Stimulated activated naive B cell treated with anti-CD40 and anti-IgM and Interleukin-4, amounts not matched to agents 10 μg/mL and 1 μg/mL and 100 μg/mL, for 72 hours (primary cell): ENCODE measurements around the gene NOC4L.

Experiments used
- ATAC-seq, 2 donors: fragments of 150-1000 bp; cut with Tn5 transposase; replicated peaks; 2 replicates each; pipeline ENCODE4 v1.10.0; 2021; ENCODE audit warnings: moderate library complexity in 1 of 2
- DNase-seq: peaks from one replicate; pipeline ENCODE4 v3.0.0; 2021
- H3K27ac Mint-ChIP-seq: one replicate; pipeline ENCODE4 v1.8.0; 2022; ENCODE audit warnings: mild to moderate bottlenecking, mixed read lengths
- H3K27me3 Mint-ChIP-seq, 2 donors: one replicate each; pipeline ENCODE4 v1.8.0; 2022; ENCODE audit warnings: mixed read lengths in 2 of 2
- H3K36me3 Mint-ChIP-seq, 2 donors: one replicate each; pipeline ENCODE4 v1.8.0; 2022; ENCODE audit warnings: mixed read lengths in 2 of 2, mild to moderate bottlenecking in 1 of 2
- H3K4me1 Mint-ChIP-seq, 2 donors: one replicate each; pipeline ENCODE4 v1.8.0; 2022; ENCODE audit warnings: mixed read lengths in 2 of 2, mild to moderate bottlenecking in 1 of 2
- H3K4me3 Mint-ChIP-seq, 2 donors: one replicate each; pipeline ENCODE4 v1.8.0; 2022; ENCODE audit warnings: mild to moderate bottlenecking in 2 of 2, mixed read lengths in 2 of 2, moderate library complexity in 1 of 2
- H3K9me3 Mint-ChIP-seq, 2 donors: one replicate each; pipeline ENCODE4 v1.8.0; 2022; ENCODE audit warnings: mixed read lengths in 2 of 2, mild to moderate bottlenecking in 1 of 2

NOC4L gene

GRCh38 chr12:132153501-132154340 is 9.5 kb downstream of the NOC4L start:
- no peaks in the 10 kb centered on the region for H3K9me3 Mint-ChIP-seq
- peak; percentile 97 for ATAC-seq
- H3K36me3 Mint-ChIP-seq = peaks cover 3 to 8% of the 10 kb centered on the region in 2 donors
- H3K27ac Mint-ChIP-seq = peak overlapping the region; percentile 47
- peaks cover 4 to 13% of the 10 kb centered on the region in 2 donors for H3K4me1 Mint-ChIP-seq
- H3K27me3 Mint-ChIP-seq = no peaks in the 10 kb centered on the region
- peak; percentile 55 for DNase-seq
- peak overlapping the region in 1 of 2 donors; percentile 14 for H3K4me3 Mint-ChIP-seq

GRCh38 chr12:132154341-132154761 is 10.1 kb downstream of the NOC4L start:
- Mint-ChIP-seq H3K4me3 (peak overlapping the region in 1 of 2 donors; percentile 14), H3K27me3 (no peaks in the 10 kb centered on the region), H3K4me1 (peaks cover 4 to 13% of the 10 kb centered on the region in 2 donors), H3K9me3 (no peaks in the 10 kb centered on the region), H3K36me3 (peaks cover 2 to 8% of the 10 kb centered on the region in 2 donors), H3K27ac (peak overlapping the region; percentile 47)
- ATAC-seq = peak; percentile 29 to 49
- DNase-seq = no peak

GRCh38 chr12:132154941-132155770 is 10.9 kb downstream of the NOC4L start:
- no peak for DNase-seq
- H3K27me3 Mint-ChIP-seq = no peaks in the 10 kb centered on the region
- H3K4me3 Mint-ChIP-seq = no peak overlapping the region
- ATAC-seq = no peak
- peaks cover 5 to 12% of the 10 kb centered on the region in 2 donors for H3K36me3 Mint-ChIP-seq
- H3K9me3 Mint-ChIP-seq = no peaks in the 10 kb centered on the region
- H3K27ac Mint-ChIP-seq = no peak overlapping the region
- peaks cover 5 to 13% of the 10 kb centered on the region in 2 donors for H3K4me1 Mint-ChIP-seq

GRCh38 chr12:132155771-132156572 is 11.7 kb downstream of the NOC4L start:
- DNase-seq (no peak), ATAC-seq (no peak)
- Mint-ChIP-seq H3K9me3 (no peaks in the 10 kb centered on the region), H3K27me3 (no peaks in the 10 kb centered on the region), H3K4me1 (peaks cover 5 to 13% of the 10 kb centered on the region in 2 donors), H3K27ac (no peak overlapping the region), H3K36me3 (peaks cover 4 to 9% of the 10 kb centered on the region in 2 donors), H3K4me3 (no peak overlapping the region)

GRCh38 chr12:132156573-132157325 is 12.5 kb downstream of the NOC4L start:
- Mint-ChIP-seq H3K4me3 (no peak overlapping the region), H3K36me3 (peaks cover 4 to 6% of the 10 kb centered on the region in 2 donors), H3K27ac (no peak overlapping the region), H3K27me3 (no peaks in the 10 kb centered on the region), H3K9me3 (no peaks in the 10 kb centered on the region), H3K4me1 (peaks cover 5 to 13% of the 10 kb centered on the region in 2 donors)
- no peak for ATAC-seq
- no peak for DNase-seq

- Mint-ChIP-seq H3K27me3 (no peaks in the 10 kb centered on the region), H3K9me3 (no peaks in the 10 kb centered on the region), H3K4me1 (peaks cover 5 to 13% of the 10 kb centered on the region in 2 donors), H3K36me3 (peaks cover 8 to 12% of the 10 kb centered on the region in 2 donors), H3K27ac (no peak overlapping the region), H3K4me3 (no peak overlapping the region)
- ATAC-seq (no peak), DNase-seq (no peak)
Measured at GRCh38 chr12:132157733-132158409, 13.6 kb downstream of the NOC4L start.

GRCh38 chr12:132158677-132159554 is 14.7 kb downstream of the NOC4L start:
- H3K27me3 Mint-ChIP-seq = peaks cover 0 to under 1% of the 10 kb centered on the region in 2 donors
- no peak overlapping the region for H3K4me3 Mint-ChIP-seq
- H3K9me3 Mint-ChIP-seq = no peaks in the 10 kb centered on the region
- no peak overlapping the region for H3K27ac Mint-ChIP-seq
- DNase-seq = no peak
- peaks cover 6 to 12% of the 10 kb centered on the region in 2 donors for H3K4me1 Mint-ChIP-seq
- ATAC-seq = no peak
- peaks cover 8 to 12% of the 10 kb centered on the region in 2 donors for H3K36me3 Mint-ChIP-seq

GRCh38 chr12:132159555-132160003 is 15.3 kb downstream of the NOC4L start:
- Mint-ChIP-seq H3K36me3 (peaks cover 8 to 12% of the 10 kb centered on the region in 2 donors), H3K4me1 (peaks cover 4 to 6% of the 10 kb centered on the region in 2 donors), H3K27ac (no peak overlapping the region), H3K27me3 (peaks cover 6 to 7% of the 10 kb centered on the region in 2 donors), H3K9me3 (no peaks in the 10 kb centered on the region), H3K4me3 (no peak overlapping the region)
- ATAC-seq (no peak), DNase-seq (no peak)

GRCh38 chr12:132160016-132160415 is 15.8 kb downstream of the NOC4L start:
- H3K27ac Mint-ChIP-seq = no peak overlapping the region
- no peak overlapping the region for H3K4me3 Mint-ChIP-seq

GRCh38 chr12:132160601-132161035 is 16.4 kb downstream of the NOC4L start:
- Mint-ChIP-seq H3K9me3 (no peaks in the 10 kb centered on the region), H3K4me1 (peaks cover 4 to 5% of the 10 kb centered on the region in 2 donors), H3K36me3 (peaks cover 8 to 12% of the 10 kb centered on the region in 2 donors), H3K27ac (no peak overlapping the region), H3K27me3 (peaks cover 7% of the 10 kb centered on the region in 2 donors), H3K4me3 (no peak overlapping the region)
- ATAC-seq = no peak
- no peak for DNase-seq

More at GRCh38 chr12:132160016-132160415, 15.8 kb downstream of the NOC4L start:
- H3K27me3 Mint-ChIP-seq = peaks cover 7% of the 10 kb centered on the region in 2 donors
- H3K4me1 Mint-ChIP-seq = peaks cover 4 to 5% of the 10 kb centered on the region in 2 donors
- ATAC-seq = no peak
- H3K36me3 Mint-ChIP-seq = peaks cover 8 to 12% of the 10 kb centered on the region in 2 donors
- DNase-seq = no peak
- H3K9me3 Mint-ChIP-seq = no peaks in the 10 kb centered on the region

- Mint-ChIP-seq H3K4me1 (peaks cover 5 to 6% of the 10 kb centered on the region in 2 donors), H3K27me3 (peaks cover 10 to 11% of the 10 kb centered on the region in 2 donors), H3K27ac (no peak overlapping the region), H3K36me3 (peaks cover 9 to 15% of the 10 kb centered on the region in 2 donors), H3K9me3 (peaks cover 2 to 3% of the 10 kb centered on the region in 2 donors), H3K4me3 (no peak overlapping the region)
- DNase-seq (no peak), ATAC-seq (no peak)
Measured at GRCh38 chr12:132161036-132161781, 17.0 kb downstream of the NOC4L start.
